Stomach (tissue), 4 donors: Measurements from ENCODE around the gene EIF4EBP2.

Experiments used
- EP300 ChIP-seq: sonication (generic); formaldehyde crosslinking; IDR thresholded peaks from one replicate; pipeline ENCODE4 v1.6.1; 2017; ENCODE audit warnings: antibody characterized with exemption
- POLR2A ChIP-seq, 4 donors: fragments of 450-650 bp; IDR thresholded peaks; one replicate each; pipeline ENCODE4 v1.6.1; 2016; ENCODE audit warnings: antibody characterized with exemption in 4 of 4, control low read depth in 2 of 4, mild to moderate bottlenecking in 1 of 4, moderate library complexity in 1 of 4
- POLR2AphosphoS5 ChIP-seq, 3 donors: sonication (generic); formaldehyde crosslinking; IDR thresholded peaks; one replicate each; pipeline ENCODE4 v1.6.1; 2016; ENCODE audit warnings: antibody characterized with exemption in 3 of 3
- TF ChIP-seq, protein P1 (sequence below), 7 experiments: fragments of 450-650 bp in 4 of 7; fragments of 200-600 bp in 3 of 7; sonication (generic) in 3 of 7; IDR thresholded peaks; one replicate each; pipeline ENCODE4 v1.5.1; 2016 to 2019; ENCODE audit warnings: antibody characterized with exemption in 7 of 7, control low read depth in 2 of 7, mild to moderate bottlenecking in 1 of 7

- TF ChIP-seq POLR2A (IDR thresholded peaks at IDR 0.05) (no peak), POLR2AphosphoS5 (IDR thresholded peaks at IDR 0.05) (no peak), EP300 (no peak)
- TF ChIP-seq, protein P1, sequence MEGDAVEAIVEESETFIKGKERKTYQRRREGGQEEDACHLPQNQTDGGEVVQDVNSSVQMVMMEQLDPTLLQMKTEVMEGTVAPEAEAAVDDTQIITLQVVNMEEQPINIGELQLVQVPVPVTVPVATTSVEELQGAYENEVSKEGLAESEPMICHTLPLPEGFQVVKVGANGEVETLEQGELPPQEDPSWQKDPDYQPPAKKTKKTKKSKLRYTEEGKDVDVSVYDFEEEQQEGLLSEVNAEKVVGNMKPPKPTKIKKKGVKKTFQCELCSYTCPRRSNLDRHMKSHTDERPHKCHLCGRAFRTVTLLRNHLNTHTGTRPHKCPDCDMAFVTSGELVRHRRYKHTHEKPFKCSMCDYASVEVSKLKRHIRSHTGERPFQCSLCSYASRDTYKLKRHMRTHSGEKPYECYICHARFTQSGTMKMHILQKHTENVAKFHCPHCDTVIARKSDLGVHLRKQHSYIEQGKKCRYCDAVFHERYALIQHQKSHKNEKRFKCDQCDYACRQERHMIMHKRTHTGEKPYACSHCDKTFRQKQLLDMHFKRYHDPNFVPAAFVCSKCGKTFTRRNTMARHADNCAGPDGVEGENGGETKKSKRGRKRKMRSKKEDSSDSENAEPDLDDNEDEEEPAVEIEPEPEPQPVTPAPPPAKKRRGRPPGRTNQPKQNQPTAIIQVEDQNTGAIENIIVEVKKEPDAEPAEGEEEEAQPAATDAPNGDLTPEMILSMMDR (IDR thresholded peaks at IDR 0.05) = no peak
Observed at GRCh38 chr10:70424320-70424719, 20.4 kb downstream of the EIF4EBP2 start.
